Measurements from ENCODE around the gene SIRT7.

Gene SIRT7

GRCh38 chr17:81957691-81958432 is 39.9 kb upstream of the SIRT7 start:
- H3K4me3 ChIP-seq (ENCODE audit: low read depth, low read length), result no peak overlapping the region
- TF ChIP-seq CTCF (IDR thresholded peaks at IDR 0.05; ENCODE audit: insufficient read depth, low read depth, low read length, missing control alignments), result no peak
- DNase-seq (ENCODE audit: low read depth), result no peak

GRCh38 chr17:81956607-81957589 is 38.9 kb upstream of the SIRT7 start:
- no peak for TF ChIP-seq CTCF (IDR thresholded peaks at IDR 0.05; ENCODE audit: insufficient read depth, low read depth, low read length, missing control alignments)
- H3K4me3 ChIP-seq (ENCODE audit: low read depth, low read length), result no peak overlapping the region
- DNase-seq (ENCODE audit: low read depth), result no peak

GRCh38 chr17:81955756-81956544 is 38.0 kb upstream of the SIRT7 start:
- no peak for TF ChIP-seq CTCF (IDR thresholded peaks at IDR 0.05; ENCODE audit: insufficient read depth, low read depth, low read length, missing control alignments)
- no peak for DNase-seq (ENCODE audit: low read depth)

GRCh38 chr17:81955058-81955681 is 37.2 kb upstream of the SIRT7 start:
- no peak for DNase-seq (ENCODE audit: low read depth)
- H3K4me3 ChIP-seq (ENCODE audit: low read depth, low read length), result no peak overlapping the region
- no peak for TF ChIP-seq CTCF (IDR thresholded peaks at IDR 0.05; ENCODE audit: insufficient read depth, low read depth, low read length, missing control alignments)

More at GRCh38 chr17:81955756-81956544, 38.0 kb upstream of the SIRT7 start:
- no peak overlapping the region for H3K4me3 ChIP-seq (ENCODE audit: low read depth, low read length)

GRCh38 chr17:81954131-81955057 is 36.4 kb upstream of the SIRT7 start:
- no peak overlapping the region for H3K4me3 ChIP-seq (ENCODE audit: low read depth, low read length)
- TF ChIP-seq CTCF (IDR thresholded peaks at IDR 0.05; ENCODE audit: insufficient read depth, low read depth, low read length, missing control alignments), result no peak
- DNase-seq (ENCODE audit: low read depth), result no peak

All from GM12865 (cell line).